HEK293 (cell line): ENCODE data around the gene PTGIS.

Experiments
- CTCF ChIP-seq: fragments of 450-650 bp; formaldehyde crosslinking; IDR thresholded peaks from 2 replicates; pipeline ENCODE4 v1.5.1; 2016; ENCODE audit warnings: missing biosample characterization, missing genetic modification characterization
- HOXC10 ChIP-seq: sonication (generic); formaldehyde crosslinking; IDR thresholded peaks from 2 replicates; pipeline ENCODE4 v1.8.1; 2023; ENCODE audit warnings: mild to moderate bottlenecking, missing genetic modification reagents
- KLF1 ChIP-seq: fragments of 450-650 bp; formaldehyde crosslinking; IDR thresholded peaks from 2 replicates; pipeline ENCODE4 v1.5.1; 2016; ENCODE audit warnings: missing biosample characterization, missing genetic modification characterization
- MZF1 ChIP-seq: fragments of 450-650 bp; formaldehyde crosslinking; IDR thresholded peaks from 2 replicates; pipeline ENCODE4 v1.5.1; 2017; ENCODE audit warnings: missing biosample characterization, missing genetic modification characterization, borderline replicate concordance
- RBAK ChIP-seq: fragments of 450-650 bp; formaldehyde crosslinking; IDR thresholded peaks from 2 replicates; pipeline ENCODE4 v1.5.1; 2016; ENCODE audit warnings: missing biosample characterization, missing genetic modification characterization
- REST ChIP-seq: fragments of 450-650 bp; formaldehyde crosslinking; IDR thresholded peaks from 2 replicates; pipeline ENCODE4 v1.5.1; 2016; ENCODE audit warnings: missing biosample characterization, missing genetic modification characterization
- SCRT2 ChIP-seq: fragments of 450-650 bp; formaldehyde crosslinking; IDR thresholded peaks from 2 replicates; pipeline ENCODE4 v1.5.1; 2016; ENCODE audit warnings: missing biosample characterization, missing genetic modification characterization
- ZNF366 ChIP-seq: fragments of 450-650 bp; formaldehyde crosslinking; conservative IDR thresholded peaks from 2 replicates; pipeline ENCODE4 v1.5.1; 2016; ENCODE audit warnings: missing biosample characterization, missing genetic modification characterization
- ZNF416 ChIP-seq: fragments of 450-650 bp; formaldehyde crosslinking; IDR thresholded peaks from 2 replicates; pipeline ENCODE4 v1.5.1; 2016; ENCODE audit warnings: missing biosample characterization, missing genetic modification characterization
- ZNF449 ChIP-seq: fragments of 450-650 bp; formaldehyde crosslinking; IDR thresholded peaks from 2 replicates; pipeline ENCODE4 v1.5.1; 2017; ENCODE audit warnings: missing biosample characterization, mild to moderate bottlenecking, missing genetic modification characterization, moderate library complexity
- ZNF580 ChIP-seq: fragments of 450-650 bp; formaldehyde crosslinking; IDR thresholded peaks from 2 replicates; pipeline ENCODE4 v1.5.1; 2016; ENCODE audit warnings: missing biosample characterization, missing genetic modification characterization
- ZNF654 ChIP-seq: fragments of 450-650 bp; formaldehyde crosslinking; IDR thresholded peaks from 2 replicates; pipeline ENCODE4 v1.5.1; 2016; ENCODE audit warnings: low read depth, missing biosample characterization, missing genetic modification characterization

- TF ChIP-seq KLF1 (no peak), RBAK (tag by site-specific recombination) (no peak), CTCF (tag by site-specific recombination) (no peak), REST (tag by site-specific recombination) (no peak), ZNF449 (no peak), SCRT2 (peak; percentile 70), ZNF654 (tag by site-specific recombination) (no peak), MZF1 (tag by site-specific recombination) (no peak), ZNF580 (tag by site-specific recombination) (no peak), ZNF366 (no peak), ZNF416 (tag by site-specific recombination) (no peak), HOXC10 (CRISPR knock-in tag) (no peak)
Measured at GRCh38 chr20:49490689-49491088, 77.2 kb downstream of the PTGIS start.
